Activated CD8-positive, alpha-beta T cell treated with anti-CD3 and anti-CD28 coated beads, Interleukin-2, amount 10 ng/mL, durations not matched to agents 7 days and 5 days (primary cell): ENCODE data around the gene MFSD2A. TPM values are rescaled to one million over a fixed set of nuclear protein-coding genes. Genes with fewer than 3 reads are reported as not detected.

Experiments used
- ATAC-seq: fragments of 150-1000 bp; cut with Tn5 transposase; one replicate; pipeline ENCODE4 v1.10.0; 2021; ENCODE audit warnings: moderate library complexity
- CTCF ChIA-PET: fragments of 350-600 bp; sonication (Branson Sonifier 250); formaldehyde crosslinking; loops from one replicate; lab custom pipeline; 2021; ENCODE audit warnings: antibody characterized with exemption; lab: Charles Lee
- POLR2A ChIA-PET: fragments of 350-600 bp; sonication (Branson Sonifier 250); formaldehyde crosslinking; loops from one replicate; lab custom pipeline; 2021; ENCODE audit warnings: antibody characterized with exemption; lab: Charles Lee
- DNase-seq: peaks from one replicate; pipeline ENCODE4 v3.0.0-alpha.2; 2020
- H3K27ac Mint-ChIP-seq: one replicate; pipeline ENCODE4 v1.8.0; 2021; ENCODE audit warnings: mild to moderate bottlenecking, mixed read lengths
- H3K27me3 Mint-ChIP-seq: one replicate; pipeline ENCODE4 v1.8.0; 2021; ENCODE audit warnings: low read depth, mixed read lengths
- H3K36me3 Mint-ChIP-seq: one replicate; pipeline ENCODE4 v1.8.0; 2021; ENCODE audit warnings: low read depth, mixed read lengths
- H3K4me1 Mint-ChIP-seq: one replicate; pipeline ENCODE4 v1.8.0; 2021; ENCODE audit warnings: low read depth, mixed read lengths
- H3K4me3 Mint-ChIP-seq: one replicate; pipeline ENCODE4 v1.8.0; 2021; ENCODE audit warnings: mild to moderate bottlenecking, mixed read lengths
- H3K9me3 Mint-ChIP-seq: one replicate; pipeline ENCODE4 v1.8.0; 2022; ENCODE audit warnings: mixed read lengths; ENCODE audit not compliant: insufficient read depth
- total RNA-seq, 2 experiments: library from RNA; stranded (reverse); gene quantifications; one replicate each; pipeline ENCODE4 v1.2.3, GENCODE V29; 2021

The MFSD2A gene
- total RNA-seq, 2 experiments from 2014 or later, result 4.1 TPM

GRCh38 chr1:39925721-39926342, 29.1 kb upstream of the MFSD2A start:
- Mint-ChIP-seq H3K27me3 (no peaks in the 10 kb centered on the region), H3K36me3 (no peaks in the 10 kb centered on the region), H3K9me3 (no peaks in the 10 kb centered on the region), H3K27ac (no peak overlapping the region), H3K4me1 (peaks cover 5% of the 10 kb centered on the region), H3K4me3 (no peak overlapping the region)
- CTCF ChIA-PET, result interaction anchor here (1.2 to 10.1 kb wide), 3 partner anchors 46 to 106 kb away, joined by 4 to 150 read pairs (median 10); no protein-coding TSS in a partner anchor
- no peak for DNase-seq
- no peak for ATAC-seq
- POLR2A ChIA-PET, result interaction anchor here (0.6 kb wide), 1 partner anchor 1072 kb away, joined by 7 read pairs; no protein-coding TSS in a partner anchor

DNA sequence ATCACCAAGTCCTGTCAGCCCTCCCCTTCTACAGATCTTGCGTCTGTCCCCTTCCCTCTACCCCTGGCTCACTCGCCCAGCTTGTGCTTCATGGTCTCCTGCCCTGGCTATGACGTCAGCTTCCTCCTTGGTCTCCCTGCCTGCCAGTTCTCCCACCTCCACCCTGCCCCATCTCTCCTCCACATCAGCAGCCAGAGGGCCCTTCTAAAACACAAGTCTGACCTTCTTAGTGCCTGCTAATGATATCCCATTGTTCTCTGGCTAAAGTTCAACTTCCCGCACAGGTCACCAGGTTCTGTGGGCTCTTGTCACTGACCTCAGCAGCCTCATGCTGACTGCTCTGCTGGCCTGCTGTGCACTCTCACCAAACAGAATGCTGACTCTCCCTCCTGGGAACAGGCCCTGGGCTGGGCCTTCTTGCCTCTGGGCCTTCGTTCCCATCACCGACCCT, 28.6 kb upstream of the MFSD2A start:
- Mint-ChIP-seq H3K36me3 (no peaks in the 10 kb centered on the region), H3K4me1 (peaks cover 5% of the 10 kb centered on the region), H3K9me3 (no peaks in the 10 kb centered on the region), H3K4me3 (no peak overlapping the region), H3K27ac (no peak overlapping the region), H3K27me3 (no peaks in the 10 kb centered on the region)
- POLR2A ChIA-PET, result no interaction called here
- DNase-seq (no peak), ATAC-seq (no peak)
- CTCF ChIA-PET, result interaction anchor here (2.2 to 10.1 kb wide), 2 partner anchors 47 to 105 kb away, joined by 10 to 150 read pairs; no protein-coding TSS in a partner anchor

GRCh38 chr1:39926820-39927219, 28.1 kb upstream of the MFSD2A start:
- Mint-ChIP-seq H3K4me1 (peaks cover 5% of the 10 kb centered on the region), H3K4me3 (no peak overlapping the region), H3K36me3 (no peaks in the 10 kb centered on the region), H3K27me3 (no peaks in the 10 kb centered on the region), H3K9me3 (no peaks in the 10 kb centered on the region), H3K27ac (no peak overlapping the region)
- ChIA-PET POLR2A (no interaction called here), CTCF (interaction anchor here (10.1 kb wide), 1 partner anchor 105 kb away, joined by 150 read pairs; no protein-coding TSS in a partner anchor)
- no peak for ATAC-seq
- DNase-seq, result no peak

DNA sequence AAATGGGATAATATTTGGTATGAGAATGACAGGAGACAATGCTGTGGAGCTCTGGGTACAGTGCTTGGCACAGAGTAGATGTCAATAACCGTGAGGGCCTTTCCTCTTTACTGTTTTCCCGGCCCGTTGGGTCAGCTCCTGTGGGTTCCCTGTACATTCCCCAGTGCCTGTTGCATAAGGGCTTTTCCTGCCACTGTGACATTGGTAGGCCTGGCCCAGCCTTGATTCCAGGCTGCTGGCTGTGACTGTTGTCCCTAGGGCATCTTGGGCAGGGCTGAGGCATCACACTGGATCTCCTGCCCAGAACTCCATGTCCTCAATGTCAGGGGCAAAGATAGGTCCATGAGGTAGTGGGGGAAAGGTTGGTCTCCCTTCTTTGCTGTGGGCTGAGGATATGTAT, 27.4 kb upstream of the MFSD2A start:
- Mint-ChIP-seq H3K4me3 (no peak overlapping the region), H3K27ac (no peak overlapping the region), H3K27me3 (no peaks in the 10 kb centered on the region), H3K4me1 (peaks cover 5% of the 10 kb centered on the region), H3K9me3 (no peaks in the 10 kb centered on the region), H3K36me3 (no peaks in the 10 kb centered on the region)
- ChIA-PET POLR2A (no interaction called here), CTCF (no interaction called here)
- DNase-seq, result no peak
- ATAC-seq, result no peak

DNA sequence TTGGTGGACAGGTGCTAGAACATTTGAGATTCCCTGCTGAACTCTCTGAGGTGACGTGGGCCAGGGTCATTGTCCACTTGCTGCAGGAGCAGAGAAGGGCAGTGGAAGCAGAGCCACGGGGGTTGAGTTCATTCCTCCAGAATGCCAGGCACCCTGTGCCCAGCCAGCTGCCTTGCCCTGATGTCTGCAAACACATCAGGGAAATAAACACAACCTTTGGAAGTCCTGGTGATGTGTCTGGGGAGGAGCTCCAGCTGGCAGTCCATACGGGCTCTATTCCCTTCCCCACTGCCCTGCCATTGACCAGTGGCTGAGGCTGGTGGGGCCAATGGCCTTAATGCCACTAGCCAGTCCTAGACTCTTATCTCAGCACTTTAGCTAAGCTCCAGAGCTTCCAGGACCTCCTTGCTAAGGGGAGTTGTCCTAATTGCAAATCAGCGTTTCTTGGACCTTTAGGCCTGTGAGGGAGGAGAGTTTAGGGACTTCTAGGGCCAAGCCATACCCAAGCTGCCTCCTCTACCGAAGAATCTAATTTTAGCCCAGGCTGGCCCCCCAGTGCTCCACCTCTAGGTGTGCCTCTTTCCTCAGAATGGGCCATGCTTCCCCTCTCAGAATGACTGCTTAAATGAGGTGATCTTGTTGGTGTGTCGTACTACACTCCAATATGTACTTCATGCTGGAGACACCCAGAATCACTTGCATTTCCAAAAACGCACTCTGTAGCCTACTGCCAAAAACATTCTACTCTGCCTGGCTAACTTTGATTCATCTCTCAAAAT, 25.9 kb upstream of the MFSD2A start:
- Mint-ChIP-seq H3K4me3 (no peak overlapping the region), H3K4me1 (peaks cover 5% of the 10 kb centered on the region), H3K36me3 (no peaks in the 10 kb centered on the region), H3K9me3 (no peaks in the 10 kb centered on the region), H3K27ac (no peak overlapping the region), H3K27me3 (no peaks in the 10 kb centered on the region)
- DNase-seq, result no peak
- CTCF ChIA-PET, result interaction anchor here (1.6 kb wide), 1 partner anchor 9 kb away, joined by 3 read pairs; no protein-coding TSS in a partner anchor
- POLR2A ChIA-PET, result no interaction called here
- ATAC-seq, result no peak

DNA sequence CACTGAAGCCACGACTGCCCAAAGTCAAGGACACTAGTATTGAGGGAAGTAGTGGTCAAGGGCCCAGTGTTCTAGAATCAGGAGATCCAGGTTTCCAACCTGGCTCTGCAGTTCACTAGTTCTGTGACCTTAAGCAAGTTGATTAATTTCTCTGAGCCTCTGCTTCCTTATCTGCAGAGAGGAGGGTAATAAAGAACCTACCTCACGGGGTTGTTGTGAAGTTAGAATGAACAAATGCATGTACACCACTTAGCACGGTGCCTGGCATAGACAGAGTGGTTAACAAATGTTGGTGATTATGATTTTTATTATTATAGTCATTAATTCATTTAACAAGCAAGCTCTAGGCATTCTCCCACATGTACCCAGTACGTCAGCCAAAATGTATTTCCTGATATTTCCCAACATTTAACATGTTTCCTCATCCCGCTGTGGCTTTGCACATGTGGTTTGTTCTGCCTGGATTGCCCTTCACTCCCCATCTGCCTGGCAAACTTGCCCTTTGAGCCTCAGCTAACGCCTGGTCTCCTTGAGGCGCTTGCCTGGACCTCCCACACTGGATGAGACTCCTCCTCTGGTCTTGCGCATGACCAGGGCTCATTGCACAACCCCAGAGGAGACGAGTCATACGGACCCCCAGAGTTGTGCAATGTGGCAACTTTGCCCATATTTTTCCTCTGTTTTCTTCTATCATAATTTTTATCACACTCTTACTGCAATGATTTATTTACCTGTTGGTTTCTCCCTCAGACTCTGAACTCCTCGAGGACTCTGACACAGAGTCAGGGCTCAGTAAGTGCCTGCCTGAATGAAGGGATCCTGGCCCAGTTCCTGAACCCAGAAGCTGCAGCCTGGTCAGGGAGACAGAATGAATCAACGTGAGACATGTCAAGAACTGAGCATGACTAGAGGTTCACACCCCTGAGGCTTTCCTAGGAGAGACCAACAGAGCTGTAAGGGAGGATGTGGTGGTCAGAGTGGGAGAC, 20.7 kb upstream of the MFSD2A start:
- H3K4me3 Mint-ChIP-seq, result no peak overlapping the region
- H3K27me3 Mint-ChIP-seq, result no peaks in the 10 kb centered on the region
- DNase-seq (no peak), ATAC-seq (no peak)
- CTCF ChIA-PET, result interaction anchor here (1.4 to 2.1 kb wide), 3 partner anchors 15 to 98 kb away, joined by 3 to 7 read pairs (median 4); partner anchors contain the start of gene MYCL
- no peaks in the 10 kb centered on the region for H3K36me3 Mint-ChIP-seq
- no peaks in the 10 kb centered on the region for H3K9me3 Mint-ChIP-seq
- POLR2A ChIA-PET, result no interaction called here
- H3K27ac Mint-ChIP-seq, result no peak overlapping the region
- peaks cover 2% of the 10 kb centered on the region for H3K4me1 Mint-ChIP-seq

- Mint-ChIP-seq H3K27me3 (no peaks in the 10 kb centered on the region), H3K4me1 (peaks cover 2% of the 10 kb centered on the region), H3K4me3 (no peak overlapping the region), H3K36me3 (no peaks in the 10 kb centered on the region), H3K9me3 (no peaks in the 10 kb centered on the region), H3K27ac (no peak overlapping the region)
- ATAC-seq, result no peak
- no peak for DNase-seq
- ChIA-PET POLR2A (interaction anchor here (1.0 kb wide), 1 partner anchor 19 kb away, joined by 3 read pairs; no protein-coding TSS in a partner anchor), CTCF (interaction anchor here (0.6 to 2.5 kb wide), 3 partner anchors 18 to 148 kb away, joined by 3 to 12 read pairs (median 3); no protein-coding TSS in a partner anchor)
Measured at GRCh38 chr1:39936724-39937491, 18.0 kb upstream of the MFSD2A start.

DNA sequence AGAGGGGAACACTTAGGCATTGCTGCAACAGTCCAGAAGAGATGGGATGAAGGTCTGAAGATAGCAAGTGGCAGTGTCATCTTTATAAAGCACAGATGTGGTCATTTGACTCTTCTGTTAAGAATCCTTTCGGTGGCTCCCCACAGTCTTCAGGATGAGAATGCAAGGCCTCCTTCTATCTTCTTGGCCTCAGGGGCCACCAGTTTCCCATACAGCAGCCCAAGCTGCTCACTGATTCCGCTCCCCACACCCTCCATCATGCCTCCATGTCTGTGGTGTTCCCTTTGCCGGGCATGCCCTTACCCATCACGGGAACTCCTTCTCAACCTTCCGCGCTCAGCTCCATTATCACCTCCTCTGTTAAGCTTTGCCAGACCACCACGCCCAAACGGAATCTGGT, 16.1 kb upstream of the MFSD2A start:
- ATAC-seq (no peak), DNase-seq (no peak)
- Mint-ChIP-seq H3K4me1 (peaks cover 2% of the 10 kb centered on the region), H3K27ac (no peak overlapping the region), H3K36me3 (no peaks in the 10 kb centered on the region), H3K4me3 (no peak overlapping the region), H3K9me3 (no peaks in the 10 kb centered on the region), H3K27me3 (peaks cover 4% of the 10 kb centered on the region)
- CTCF ChIA-PET, result interaction anchor here (2.5 kb wide), 1 partner anchor 20 kb away, joined by 9 read pairs; no protein-coding TSS in a partner anchor
- POLR2A ChIA-PET, result no interaction called here

GRCh38 chr1:39940253-39940652, 14.7 kb upstream of the MFSD2A start:
- H3K36me3 Mint-ChIP-seq, result no peaks in the 10 kb centered on the region
- CTCF ChIA-PET, result interaction anchor here (1.9 to 2.5 kb wide), 2 partner anchors 11 to 21 kb away, joined by 5 to 9 read pairs; no protein-coding TSS in a partner anchor
- H3K4me3 Mint-ChIP-seq, result no peak overlapping the region
- no peak for ATAC-seq
- no peak overlapping the region for H3K27ac Mint-ChIP-seq
- peaks cover 2% of the 10 kb centered on the region for H3K4me1 Mint-ChIP-seq
- no peak for DNase-seq
- H3K27me3 Mint-ChIP-seq, result peaks cover 6% of the 10 kb centered on the region
- no peaks in the 10 kb centered on the region for H3K9me3 Mint-ChIP-seq
- POLR2A ChIA-PET, result no interaction called here

DNA sequence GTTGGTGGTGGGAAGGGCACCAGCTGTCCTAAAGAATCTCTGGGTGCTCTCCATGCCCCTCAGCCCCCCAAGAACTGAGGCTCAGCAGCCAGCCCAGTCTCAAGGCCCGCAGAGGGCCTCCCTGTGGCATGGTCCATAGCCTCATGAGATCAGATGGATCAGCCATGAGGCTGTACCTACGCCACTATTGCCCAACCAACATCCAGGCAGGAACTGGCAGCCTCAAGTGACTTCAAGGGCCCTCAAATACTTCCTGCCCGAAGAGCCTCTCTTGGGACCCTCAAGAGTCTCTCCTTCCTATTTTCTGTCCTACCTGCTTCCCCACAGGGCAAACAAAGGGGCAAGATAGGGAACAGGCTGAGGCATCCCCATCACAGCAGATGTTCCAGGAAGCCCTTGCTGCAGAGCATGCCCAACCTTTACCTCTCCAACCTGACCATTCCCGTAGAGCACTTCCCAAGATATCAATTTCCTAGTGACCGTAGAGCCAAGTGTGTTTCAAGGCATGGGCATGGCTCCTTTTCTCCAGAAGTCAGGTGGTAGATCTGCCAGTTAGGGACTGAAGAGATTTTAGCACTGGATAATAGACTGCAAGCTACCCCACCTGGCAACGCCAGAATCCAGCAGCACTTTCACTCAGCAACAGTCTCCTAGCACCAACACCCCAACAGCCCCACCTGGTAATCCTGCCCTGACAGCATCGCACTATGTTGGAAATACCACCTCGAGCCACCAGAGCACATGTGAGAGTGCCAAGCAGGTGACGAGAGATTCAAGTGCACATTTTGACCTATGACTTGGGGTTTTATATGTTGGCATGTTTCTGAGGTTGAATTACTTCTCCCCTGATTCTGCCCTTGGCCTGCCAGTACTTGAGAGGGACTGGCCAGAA, 13.7 kb upstream of the MFSD2A start:
- no peak overlapping the region for H3K4me3 Mint-ChIP-seq
- no peak for ATAC-seq
- H3K36me3 Mint-ChIP-seq, result no peaks in the 10 kb centered on the region
- no peaks in the 10 kb centered on the region for H3K9me3 Mint-ChIP-seq
- H3K4me1 Mint-ChIP-seq, result peaks cover 7% of the 10 kb centered on the region
- H3K27me3 Mint-ChIP-seq, result peaks cover 8% of the 10 kb centered on the region
- DNase-seq, result no peak
- ChIA-PET CTCF (interaction anchor here (1.9 to 2.5 kb wide), 2 partner anchors 10 to 22 kb away, joined by 5 to 9 read pairs; no protein-coding TSS in a partner anchor), POLR2A (no interaction called here)
- H3K27ac Mint-ChIP-seq, result no peak overlapping the region
